Activated CD4-positive, alpha-beta T cell treated with anti-CD3 and anti-CD28 coated beads for 48 hours (primary cell): ENCODE results near the gene ITIH6.
"Not testable (repeated sequence)": the region's sequence is repeated elsewhere in the genome, so short reads cannot be mapped to it uniquely, and the experiment has no call there.

Experiments
- DNase-seq: peaks from one replicate; pipeline ENCODE4 v3.0.0-alpha.2; 2020

Gene ITIH6

GRCh38 chrX:54807524-54808108 lies 9.6 kb upstream of the ITIH6 start, which contains the start of gene MAGED2:
Gene MAGED2, plus strand, starts transcription at chrX:54807745. Its CDS starts 1,587 bp downstream, at chrX:54809332.
- peak; percentile 17 for DNase-seq

- DNase-seq = no peak
Observed at GRCh38 chrX:54799046-54799445, 991 bp upstream of the ITIH6 start.

GRCh38 chrX:54794795-54795194 lies 3.3 kb downstream of the ITIH6 start:
- no peak for DNase-seq

GRCh38 chrX:54794028-54794427 lies 4.0 kb downstream of the ITIH6 start:
- no peak for DNase-seq

GRCh38 chrX:54789405-54789804 lies 8.7 kb downstream of the ITIH6 start:
- DNase-seq = not testable (repeated sequence)

GRCh38 chrX:54788446-54788845 lies 9.6 kb downstream of the ITIH6 start:
- no peak for DNase-seq

GRCh38 chrX:54786967-54787366 lies 11.1 kb downstream of the ITIH6 start:
- DNase-seq = peak; percentile 46

- peak; percentile 16 for DNase-seq
Observed at GRCh38 chrX:54785901-54786300, 12.2 kb downstream of the ITIH6 start.

GRCh38 chrX:54776987-54777672 lies 20.9 kb downstream of the ITIH6 start:
- no peak for DNase-seq

GRCh38 chrX:54776061-54776460 lies 22.0 kb downstream of the ITIH6 start:
- no peak for DNase-seq

GRCh38 chrX:54774391-54775094 lies 23.5 kb downstream of the ITIH6 start:
- DNase-seq = not testable (repeated sequence)

GRCh38 chrX:54758114-54759055 lies 39.7 kb downstream of the ITIH6 start:
- no peak for DNase-seq

GRCh38 chrX:54754854-54755253 lies 43.2 kb downstream of the ITIH6 start:
- no peak for DNase-seq

GRCh38 chrX:54748626-54749025 lies 49.4 kb downstream of the ITIH6 start:
- DNase-seq = no peak

GRCh38 chrX:54747733-54748393 lies 50.2 kb downstream of the ITIH6 start:
- DNase-seq = no peak

- DNase-seq = no peak
Observed at GRCh38 chrX:54746928-54747327, 51.1 kb downstream of the ITIH6 start.

GRCh38 chrX:54745676-54746075 lies 52.4 kb downstream of the ITIH6 start:
- DNase-seq = no peak

GRCh38 chrX:54738567-54738966 lies 59.5 kb downstream of the ITIH6 start:
- not testable (repeated sequence) for DNase-seq

GRCh38 chrX:54736298-54736942 lies 61.6 kb downstream of the ITIH6 start:
- not testable (repeated sequence) for DNase-seq

GRCh38 chrX:54721424-54721823 lies 76.6 kb downstream of the ITIH6 start:
- DNase-seq = no peak

GRCh38 chrX:54715621-54716020 lies 82.4 kb downstream of the ITIH6 start:
- no peak for DNase-seq

- DNase-seq = no peak
Observed at GRCh38 chrX:54714424-54714823, 83.6 kb downstream of the ITIH6 start.
